Subcutaneous adipose tissue (tissue), 4 donors: ENCODE results near the gene ABCC5. TPM values are rescaled to one million over a fixed set of nuclear protein-coding genes. Genes with fewer than 3 reads are reported as not detected.

Source experiments
- CTCF ChIP-seq: fragments of 450-650 bp; IDR thresholded peaks from one replicate; pipeline ENCODE4 v1.5.1; 2016; ENCODE audit warnings: low read depth, mild to moderate bottlenecking, control low read depth, antibody characterized with exemption, moderate library complexity
- total RNA-seq, 4 donors: library from RNA; depleted of rRNA; stranded (reverse); fragments of >200 nt; gene quantifications; one replicate each; pipeline ENCODE4 v1.1.0, GENCODE V29; 2016

The ABCC5 gene
- total RNA-seq, 4 donors from 2014 or later, result 17.9 to 61.9 (median 28.1) TPM

GRCh38 chr3:184029443-184029842 is 11.8 kb upstream of the ABCC5 start:
- no peak for TF ChIP-seq CTCF

DNA sequence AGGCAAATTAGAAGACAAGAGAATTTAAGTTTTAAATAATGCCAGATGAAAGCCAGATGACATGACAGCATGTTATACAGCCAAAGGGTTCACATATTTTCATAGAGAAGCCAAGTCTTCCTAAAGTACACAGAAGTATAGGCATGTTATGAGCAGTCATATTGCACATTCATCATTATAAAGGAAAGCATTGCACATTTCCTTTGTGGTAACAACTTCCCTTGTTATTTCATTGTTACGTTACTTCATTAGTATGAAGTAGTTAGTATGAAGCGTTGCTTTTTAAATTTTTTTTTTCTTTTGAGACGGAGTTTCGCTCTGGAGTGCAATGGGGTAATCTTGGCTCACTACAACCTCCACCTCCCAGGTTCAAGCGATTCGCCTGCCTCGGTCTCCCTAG is 4.6 kb upstream of the ABCC5 start:
- TF ChIP-seq CTCF, result no peak

DNA sequence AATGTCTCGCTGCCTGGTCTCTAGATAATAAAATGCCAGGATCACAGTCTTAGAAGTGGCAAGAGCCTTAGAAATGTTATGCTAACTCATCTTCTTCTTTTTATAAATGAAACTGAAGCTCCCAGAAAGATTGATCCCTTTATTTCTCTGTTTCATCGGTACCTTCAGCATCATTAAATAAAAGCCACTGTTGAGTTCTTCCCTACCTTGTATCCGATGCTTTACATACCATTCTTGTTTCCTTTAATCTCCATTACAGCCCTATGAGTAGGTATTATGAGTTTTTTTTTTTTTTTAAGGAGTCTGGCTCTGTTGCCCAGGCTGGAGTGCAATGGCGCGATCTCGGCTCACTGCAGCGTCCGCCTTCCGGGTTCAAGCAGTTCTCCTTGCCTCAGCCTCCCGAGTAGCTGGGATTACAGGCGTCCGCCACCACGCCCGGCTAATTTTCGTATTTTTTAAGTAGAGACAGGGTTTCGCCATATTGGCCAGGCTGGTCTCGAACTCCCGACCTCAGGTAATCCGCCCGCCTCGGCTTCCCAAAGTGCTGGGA is 815 bp upstream of the ABCC5 start:
- no peak for TF ChIP-seq CTCF

- no peak for TF ChIP-seq CTCF
Observed at GRCh38 chr3:184016811-184017671, 643 bp downstream of the ABCC5 start.

DNA sequence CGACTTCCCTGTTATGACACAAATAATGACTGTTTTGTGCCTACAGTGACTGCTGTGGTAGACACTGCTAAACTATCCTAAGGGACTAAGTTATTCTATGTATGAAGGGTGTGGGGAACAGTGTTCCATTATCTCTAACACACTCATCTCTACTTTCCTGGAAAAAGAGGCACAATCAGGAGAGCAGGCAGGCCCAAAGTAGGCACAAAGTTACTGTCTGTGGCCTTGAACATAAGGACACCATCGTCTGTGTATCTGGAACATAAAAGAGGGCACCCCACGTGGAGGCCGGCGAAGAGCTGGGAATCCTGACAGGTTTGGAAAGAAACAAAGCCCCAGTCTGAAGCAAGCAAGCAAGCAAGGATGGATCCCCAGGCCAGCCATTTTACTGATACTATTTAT is 1.5 kb downstream of the ABCC5 start:
- no peak for TF ChIP-seq CTCF

DNA sequence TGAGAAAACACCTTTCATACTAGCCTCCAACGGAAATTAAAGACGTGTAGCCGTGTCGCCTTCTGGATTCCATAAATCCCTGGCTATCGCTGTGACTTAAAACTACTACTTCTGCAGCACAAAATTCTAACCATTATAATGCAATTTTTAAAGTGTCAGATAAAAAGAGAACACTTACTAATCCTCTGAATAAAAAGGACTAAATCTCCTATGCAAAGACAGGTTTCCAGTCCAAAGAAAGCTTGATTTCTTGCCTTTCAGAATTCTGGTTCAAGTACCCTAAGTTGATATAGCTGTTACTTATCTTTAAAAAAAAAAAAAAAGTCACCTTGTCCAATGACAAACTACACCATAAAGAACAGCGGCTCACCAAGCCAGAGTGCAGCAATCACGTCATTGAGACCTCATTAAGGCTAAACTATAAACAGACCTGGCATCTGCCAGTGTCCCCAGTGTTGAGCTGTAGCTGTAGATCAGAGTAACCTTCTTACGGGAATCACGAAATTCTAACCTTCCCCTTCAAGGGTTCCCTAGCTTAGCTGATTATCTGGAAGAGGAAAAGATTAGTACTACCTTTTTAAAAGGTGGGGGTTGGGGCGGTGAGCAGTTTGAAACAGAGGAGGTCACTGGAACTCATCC is 2.2 kb downstream of the ABCC5 start:
- no peak for TF ChIP-seq CTCF
